ENCODE measurements around the gene RCN2.

The RCN2 gene

GRCh38 chr15:77002954-77003912, 71.7 kb downstream of the RCN2 start:
- in situ Hi-C loops (cut with HindIII; ENCODE audit: low pct_ligation_motif_present, low pct_unique_long_range_greater_than_20kb, low sequenced_read_pairs) = no loop called here
- no peak for DNase-seq
